ENCODE measurements around the gene SH3BP5.

- TF ChIP-seq CTCF (IDR thresholded peaks at IDR 0.05) (no peak), POLR2A (IDR thresholded peaks at IDR 0.05) (no peak)
Measured at GRCh38 chr3:15294929-15295328, 37.5 kb downstream of the SH3BP5 start.

Measured in thyroid gland (tissue), 4 donors.